Hippocampal formation (tissue), 2 donors: ENCODE measurements around the gene PRUNE2.
A peak's percentile ranks its signal among the peaks of the same experiment; 100 is the strongest.

Experiments used
- DNase-seq, 2 donors: peaks; one replicate each; lab custom pipeline; 2025; lab: John Stamatoyannopoulos, UW

The PRUNE2 gene

GRCh38 chr9:76902395-76902794 lies 3.5 kb downstream of the PRUNE2 start:
- no peak for DNase-seq

DNA sequence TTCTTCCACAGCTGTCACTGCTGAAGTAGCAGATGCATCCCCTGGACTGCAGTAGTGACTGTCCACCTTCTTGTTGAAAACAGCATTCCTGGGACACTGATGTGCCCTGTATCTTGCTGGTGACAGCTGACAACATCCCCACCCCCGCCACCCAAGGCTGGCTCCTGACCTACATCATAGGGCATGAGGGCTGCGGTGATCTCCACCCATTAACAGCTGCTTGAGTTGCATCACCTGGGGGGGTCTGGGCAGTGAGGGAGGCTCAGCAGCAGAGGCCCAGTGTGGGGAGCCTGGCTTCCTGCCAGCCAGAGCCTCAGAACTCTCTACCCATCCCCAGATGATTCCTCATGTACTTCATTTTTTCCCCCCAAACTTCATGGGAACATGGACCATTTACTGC lies 4.1 kb downstream of the PRUNE2 start:
- DNase-seq = no peak

DNA sequence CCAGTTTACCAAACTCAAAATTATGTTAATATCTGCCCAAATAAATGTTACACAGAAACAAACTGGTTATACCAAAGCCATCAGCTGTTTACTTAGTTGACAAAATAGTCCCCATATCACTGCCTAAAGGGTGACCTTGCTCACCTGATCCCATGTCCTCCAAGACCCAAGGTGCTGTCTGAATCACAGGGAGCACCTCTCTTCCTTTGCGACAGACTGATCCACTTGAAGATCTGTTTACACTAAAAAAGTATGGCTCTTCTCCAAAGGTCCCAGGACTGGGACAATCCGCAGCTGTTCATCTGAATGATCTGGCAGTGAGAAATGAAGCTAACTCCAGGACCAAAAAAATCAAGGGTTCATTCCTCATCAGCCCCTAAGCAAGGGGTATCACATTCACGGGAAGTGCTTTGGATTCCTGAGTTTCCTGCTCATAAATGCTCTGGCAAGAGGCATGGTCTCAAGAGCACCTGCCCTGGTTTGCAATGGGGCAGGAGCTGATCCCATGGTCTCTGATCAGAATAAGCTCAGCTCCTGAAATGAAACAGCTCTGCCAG lies 5.0 kb downstream of the PRUNE2 start:
- no peak for DNase-seq

DNA sequence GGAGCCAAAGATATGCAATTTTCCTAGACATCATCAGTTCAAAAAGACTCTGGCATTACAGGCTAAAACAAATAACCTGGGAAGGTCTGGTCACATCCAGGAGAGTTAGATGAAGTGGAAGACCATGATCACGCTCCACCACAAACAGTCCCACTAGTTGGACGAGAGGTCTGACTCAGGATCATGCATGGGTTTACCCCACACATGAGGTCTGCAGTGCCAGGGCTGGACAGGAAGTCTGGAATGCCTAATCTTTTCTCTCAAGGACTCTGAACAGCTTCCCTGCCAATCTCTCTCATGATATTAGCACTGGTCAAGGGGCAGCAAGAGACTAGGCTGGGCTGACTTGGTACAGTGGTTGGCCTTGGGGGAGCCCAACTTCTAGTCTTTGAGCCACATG lies 7.1 kb downstream of the PRUNE2 start:
- no peak for DNase-seq

DNA sequence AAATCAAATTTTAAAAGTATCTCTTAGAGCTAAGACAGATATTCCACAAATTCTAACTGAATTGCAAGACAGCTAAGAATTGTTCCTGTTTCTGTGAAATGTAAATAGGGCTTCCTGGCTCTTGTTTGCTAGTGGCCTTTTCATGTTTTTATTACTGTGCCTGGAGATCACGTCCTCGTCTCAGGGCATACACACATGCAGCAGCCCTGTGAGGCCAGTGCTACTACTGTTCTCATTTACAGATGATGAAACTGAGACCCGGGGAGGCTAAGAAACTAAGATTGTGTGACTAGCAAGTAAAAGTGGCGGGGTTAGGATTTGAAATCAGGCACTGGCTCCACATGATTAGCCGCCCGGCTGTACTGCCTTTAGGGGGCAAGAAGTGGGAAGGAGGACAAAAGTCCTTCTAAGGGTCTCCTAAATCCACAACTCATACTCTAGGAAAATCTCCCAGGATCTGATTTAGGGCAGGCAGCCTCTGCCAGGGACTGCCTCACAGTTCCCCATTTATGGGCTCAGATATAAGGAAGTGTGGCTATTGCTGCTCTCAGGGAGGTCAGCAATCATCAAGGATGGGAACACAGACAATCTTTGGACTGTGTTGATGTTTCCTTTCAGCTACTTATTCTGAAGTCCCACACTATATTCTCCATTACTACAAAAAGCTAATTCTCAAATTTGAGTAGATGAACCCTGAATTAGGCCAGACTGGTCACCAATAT lies 7.9 kb downstream of the PRUNE2 start:
- DNase-seq = no peak

DNA sequence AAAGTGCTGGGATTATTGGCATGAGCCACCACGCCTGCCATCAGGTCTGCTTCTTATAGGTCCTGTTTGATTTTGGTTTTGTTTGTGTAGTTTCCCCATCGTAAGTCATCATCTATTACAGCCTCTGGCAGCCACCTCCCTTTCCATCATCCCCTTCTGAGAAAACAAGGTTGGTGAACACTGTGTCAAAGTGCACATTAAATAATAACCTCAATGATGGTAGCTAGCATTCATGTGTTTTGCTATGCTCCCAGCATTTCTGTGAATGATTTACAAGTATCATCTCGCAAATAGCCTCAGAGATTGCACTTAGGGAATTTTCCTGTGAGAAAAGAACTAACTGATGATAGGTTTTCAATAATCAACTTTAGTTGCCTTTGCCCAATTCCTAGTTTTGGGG lies 9.9 kb downstream of the PRUNE2 start:
- DNase-seq = no peak

- no peak for DNase-seq
Observed at GRCh38 chr9:76895186-76895585, 10.7 kb downstream of the PRUNE2 start.

GRCh38 chr9:76894198-76894597 lies 11.7 kb downstream of the PRUNE2 start:
- DNase-seq = peak; percentile 27 to 63

DNA sequence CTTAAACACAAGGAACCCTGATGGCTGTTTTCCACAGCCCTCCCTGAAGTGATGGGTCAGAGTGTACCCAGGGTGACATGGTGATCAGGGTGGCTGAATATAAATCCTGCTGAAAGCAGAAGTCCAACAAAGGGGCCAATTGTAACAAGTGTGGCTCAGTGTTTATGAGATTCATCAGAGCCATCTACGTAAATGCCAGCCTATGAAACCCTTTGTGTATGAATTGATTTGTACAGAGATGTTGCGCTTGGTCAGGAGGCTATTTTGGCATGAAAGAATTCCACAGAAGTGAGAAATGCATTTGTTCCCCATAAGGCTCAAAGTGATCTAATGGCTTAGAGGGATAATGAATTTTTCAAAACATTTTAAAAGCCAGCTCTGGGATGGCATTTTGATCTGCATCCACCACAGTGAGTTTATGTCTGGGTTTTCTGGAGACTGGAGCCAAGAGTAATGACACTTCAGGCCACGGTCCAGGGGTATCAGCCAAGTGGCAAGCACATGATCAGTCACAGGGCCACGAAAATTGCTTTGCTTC lies 12.4 kb downstream of the PRUNE2 start:
- peak; percentile 70 to 95 for DNase-seq

DNA sequence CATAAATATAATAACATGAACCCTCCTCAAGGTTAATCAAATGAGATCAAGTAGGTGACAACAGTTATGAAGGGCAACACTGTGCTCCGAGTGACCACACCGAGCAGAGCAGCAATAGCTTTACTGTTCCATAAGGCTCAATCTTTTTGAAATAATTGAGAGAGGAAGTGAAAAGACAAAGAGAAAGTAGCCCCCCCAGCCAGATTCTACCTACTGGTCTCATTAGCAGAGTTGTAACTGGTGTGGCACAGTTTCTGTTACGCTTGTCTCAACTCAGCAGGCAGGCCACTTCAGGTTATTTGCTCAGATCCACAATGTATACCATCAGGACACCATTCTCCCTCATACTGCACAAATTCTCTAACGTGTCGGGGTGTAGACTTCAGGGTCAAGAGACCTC lies 14.0 kb downstream of the PRUNE2 start:
- no peak for DNase-seq

DNA sequence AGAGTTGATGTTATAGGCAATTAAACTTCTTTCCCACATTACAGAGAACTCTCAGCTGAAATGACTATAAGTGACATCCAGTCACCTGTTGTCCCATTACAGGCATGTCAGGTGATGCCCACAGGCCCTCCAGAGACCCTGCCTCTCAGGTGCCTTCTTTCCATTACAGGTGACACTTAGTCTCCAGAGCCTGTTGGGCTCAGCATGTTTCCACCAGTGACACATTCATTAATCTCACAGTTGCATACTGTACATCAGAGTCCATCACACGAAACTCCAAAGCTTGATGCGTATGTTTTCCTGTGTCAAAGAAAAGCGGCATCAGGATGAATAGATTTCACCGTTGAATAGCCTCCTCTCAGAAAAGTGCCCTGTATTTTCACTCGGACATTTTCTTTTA lies 14.6 kb downstream of the PRUNE2 start:
- DNase-seq = no peak

GRCh38 chr9:76887951-76888350 lies 18.0 kb downstream of the PRUNE2 start:
- no peak for DNase-seq

- no peak for DNase-seq
Observed at GRCh38 chr9:76887003-76887821, 18.7 kb downstream of the PRUNE2 start.

DNA sequence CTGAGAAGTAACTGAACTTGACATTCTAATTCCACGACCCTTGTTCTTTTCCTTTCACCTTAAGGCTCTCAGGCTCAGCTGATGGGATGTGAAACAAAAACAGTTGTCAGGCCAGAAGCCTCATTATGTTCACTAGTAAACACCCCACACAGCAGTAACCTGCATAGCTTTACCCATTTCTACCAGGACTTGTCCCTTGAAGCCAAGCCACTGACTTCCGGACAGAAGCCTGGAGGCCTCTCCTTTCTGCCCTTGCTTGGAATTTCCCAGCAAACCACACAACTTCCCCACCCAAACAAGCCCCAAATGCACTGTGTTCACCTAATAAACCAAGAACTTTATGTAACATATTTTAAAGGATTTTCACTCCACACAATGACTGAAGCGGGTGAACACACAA lies 19.6 kb downstream of the PRUNE2 start:
- no peak for DNase-seq

- DNase-seq = no peak
Observed at GRCh38 chr9:76884823-76885222, 21.1 kb downstream of the PRUNE2 start.

DNA sequence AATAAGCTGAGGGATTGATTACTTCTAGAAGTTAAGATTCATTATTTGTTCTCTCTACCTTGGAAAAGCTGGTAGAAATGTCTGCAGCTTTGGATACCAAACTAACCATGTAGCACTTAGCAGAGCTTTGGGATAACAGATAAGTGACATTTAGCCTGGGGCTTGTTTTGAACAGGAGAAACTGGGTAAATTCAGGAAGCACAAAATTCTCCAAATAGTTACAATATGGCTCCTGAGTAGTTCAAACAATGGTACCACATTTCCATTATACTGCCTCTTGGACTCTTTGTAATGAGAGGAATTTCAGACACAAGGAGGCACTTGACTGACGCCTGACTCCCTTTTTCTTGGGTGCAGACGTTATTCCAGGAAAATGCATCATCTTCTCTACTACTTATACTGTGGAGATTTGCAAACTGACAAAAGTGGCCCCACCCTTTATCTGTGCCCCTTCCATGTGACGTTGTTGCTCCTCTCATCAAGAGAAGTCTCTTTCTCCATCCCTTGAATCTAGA lies 22.5 kb downstream of the PRUNE2 start:
- no peak for DNase-seq

DNA sequence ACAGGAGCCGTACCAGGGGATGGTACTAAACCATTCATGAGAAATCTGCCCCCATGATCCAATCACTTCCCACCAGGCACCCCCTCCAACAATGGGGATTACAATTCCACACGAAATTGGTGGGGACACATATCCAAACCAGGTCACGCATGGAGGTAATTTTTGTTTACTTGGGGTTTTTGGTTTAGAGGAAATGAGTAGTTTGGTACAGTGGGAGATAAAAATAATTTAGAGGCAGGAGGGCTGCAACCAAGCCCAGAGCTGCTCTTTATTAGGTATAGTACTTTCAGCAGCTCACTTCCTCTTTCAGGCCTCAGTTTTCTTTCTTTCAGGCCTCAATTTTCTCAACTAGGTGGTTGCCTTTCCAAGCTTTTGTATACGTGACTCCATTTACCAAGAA lies 23.2 kb downstream of the PRUNE2 start:
- no peak for DNase-seq

DNA sequence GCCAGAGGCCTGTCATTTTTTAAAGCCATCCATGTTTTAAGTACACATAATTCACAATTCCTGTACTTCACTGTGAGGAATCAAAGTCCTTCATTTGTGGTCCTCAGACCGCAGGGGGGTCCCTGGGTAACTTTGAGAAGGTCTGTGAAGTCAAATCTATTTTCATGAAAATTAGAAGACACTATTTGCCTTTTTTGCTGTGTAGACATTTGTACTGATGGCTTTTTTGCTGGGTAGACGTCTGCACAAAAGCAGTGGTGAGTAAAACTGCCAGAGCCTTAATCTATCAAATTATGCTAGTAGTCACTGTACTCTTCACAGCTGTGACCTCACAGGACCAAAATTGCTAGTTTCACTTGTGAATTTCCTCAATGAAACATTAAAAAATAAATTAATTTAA lies 25.7 kb downstream of the PRUNE2 start:
- DNase-seq = no peak

- no peak for DNase-seq
Observed at GRCh38 chr9:76878933-76879332, 27.0 kb downstream of the PRUNE2 start.

- no peak for DNase-seq
Observed at GRCh38 chr9:76877961-76878360, 28.0 kb downstream of the PRUNE2 start.

DNA sequence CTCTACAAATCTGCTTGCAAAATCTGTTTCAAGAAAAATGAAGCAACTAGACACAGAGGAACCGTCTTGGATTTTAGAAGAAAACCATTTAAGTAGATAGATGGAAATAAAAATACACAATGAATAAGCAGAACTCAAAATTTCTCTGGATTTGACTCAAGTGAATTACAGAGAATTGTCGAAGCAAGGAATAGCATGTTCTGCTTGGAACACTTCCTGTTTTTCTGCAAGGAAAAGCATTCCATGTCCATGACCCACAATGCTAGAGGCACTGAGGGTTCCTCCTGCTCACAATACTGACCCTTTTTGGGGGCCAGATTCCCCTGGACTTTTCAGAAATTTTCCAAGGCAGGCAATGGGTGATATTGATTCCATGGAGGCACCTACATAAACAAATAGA lies 29.8 kb downstream of the PRUNE2 start:
- DNase-seq = no peak

- no peak for DNase-seq
Observed at GRCh38 chr9:76873821-76874220, 32.1 kb downstream of the PRUNE2 start.
